HFF-Myc (cell line): ENCODE data around the gene MBNL1.

Experiments
- DNase-seq: peaks from one replicate; pipeline ENCODE4 v3.0.0-alpha.2; 2011; ENCODE audit warnings: low read depth; ENCODE audit errors: extremely low read depth
- H3K4me3 ChIP-seq: replicated peaks from 2 replicates; pipeline ENCODE4 v1.5.1; 2011; ENCODE audit warnings: low read depth, mild to moderate bottlenecking, control low read depth, low read length
- TF ChIP-seq, protein P1 (sequence below): IDR thresholded peaks from 2 replicates; pipeline ENCODE4 v1.5.1; 2012; ENCODE audit warnings: mild to moderate bottlenecking, low read depth, low read length, control low read depth; ENCODE audit errors: missing control alignments

Gene MBNL1

DNA sequence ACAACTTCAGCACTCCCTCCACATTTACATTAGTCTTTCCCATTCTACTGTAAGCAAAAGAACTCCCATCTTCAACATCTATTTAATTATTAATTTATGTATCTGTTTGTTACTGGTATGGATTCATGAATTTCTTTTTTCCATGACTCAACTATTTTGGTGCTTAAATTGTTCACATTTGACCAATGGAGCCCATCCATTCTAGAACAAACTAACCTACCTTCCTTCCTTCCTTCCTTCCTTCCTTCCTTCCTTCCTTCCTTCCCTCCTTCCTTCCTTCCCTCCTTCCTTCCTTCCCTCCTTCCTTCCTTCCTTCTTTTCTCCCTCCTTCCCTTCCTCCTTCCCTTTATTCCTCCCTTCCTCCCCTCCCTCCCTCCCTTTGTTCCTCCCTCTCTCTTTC lies 16.8 kb upstream of the MBNL1 start:
- DNase-seq = no peak
- no peak overlapping the region for H3K4me3 ChIP-seq
- TF ChIP-seq, protein P1, sequence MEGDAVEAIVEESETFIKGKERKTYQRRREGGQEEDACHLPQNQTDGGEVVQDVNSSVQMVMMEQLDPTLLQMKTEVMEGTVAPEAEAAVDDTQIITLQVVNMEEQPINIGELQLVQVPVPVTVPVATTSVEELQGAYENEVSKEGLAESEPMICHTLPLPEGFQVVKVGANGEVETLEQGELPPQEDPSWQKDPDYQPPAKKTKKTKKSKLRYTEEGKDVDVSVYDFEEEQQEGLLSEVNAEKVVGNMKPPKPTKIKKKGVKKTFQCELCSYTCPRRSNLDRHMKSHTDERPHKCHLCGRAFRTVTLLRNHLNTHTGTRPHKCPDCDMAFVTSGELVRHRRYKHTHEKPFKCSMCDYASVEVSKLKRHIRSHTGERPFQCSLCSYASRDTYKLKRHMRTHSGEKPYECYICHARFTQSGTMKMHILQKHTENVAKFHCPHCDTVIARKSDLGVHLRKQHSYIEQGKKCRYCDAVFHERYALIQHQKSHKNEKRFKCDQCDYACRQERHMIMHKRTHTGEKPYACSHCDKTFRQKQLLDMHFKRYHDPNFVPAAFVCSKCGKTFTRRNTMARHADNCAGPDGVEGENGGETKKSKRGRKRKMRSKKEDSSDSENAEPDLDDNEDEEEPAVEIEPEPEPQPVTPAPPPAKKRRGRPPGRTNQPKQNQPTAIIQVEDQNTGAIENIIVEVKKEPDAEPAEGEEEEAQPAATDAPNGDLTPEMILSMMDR = no peak

DNA sequence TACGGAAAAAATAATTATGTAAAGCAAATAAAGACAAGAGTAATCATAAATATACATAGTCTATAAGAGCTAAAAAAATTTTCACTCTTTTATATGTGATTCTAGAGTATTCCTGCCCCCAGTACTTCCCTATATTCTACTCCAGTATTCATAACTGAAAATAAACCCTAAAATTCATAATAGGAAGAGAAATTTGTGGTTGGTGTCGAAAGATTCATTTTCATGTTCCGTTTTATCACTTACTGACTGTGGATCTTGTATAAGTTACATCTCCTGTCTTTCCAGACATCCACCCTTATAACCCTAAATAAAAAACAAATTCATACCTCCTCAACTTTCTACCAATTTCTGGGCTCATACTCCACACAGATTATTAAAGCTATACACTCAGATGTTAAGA lies 16.0 kb upstream of the MBNL1 start:
- DNase-seq = no peak
- no peak overlapping the region for H3K4me3 ChIP-seq
- TF ChIP-seq, protein P1 = no peak

DNA sequence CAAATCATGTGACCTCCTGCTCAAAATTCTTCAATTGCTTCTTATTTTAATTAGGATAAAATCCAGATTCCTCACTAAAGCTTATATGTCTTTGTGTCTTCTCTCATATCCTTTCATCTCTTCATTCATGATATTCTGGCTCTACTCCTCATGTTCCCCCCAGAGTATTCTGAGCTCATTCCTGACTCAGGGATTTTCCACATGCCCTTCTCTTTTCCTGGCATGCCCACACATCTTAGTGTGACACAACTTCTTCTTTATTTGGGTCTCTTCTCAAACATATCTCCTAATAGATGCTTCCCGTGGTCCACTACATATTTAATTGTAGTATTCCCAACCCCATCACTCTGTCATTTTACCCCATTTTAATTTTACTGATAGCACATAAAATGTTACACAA lies 15.2 kb upstream of the MBNL1 start:
- DNase-seq = no peak
- TF ChIP-seq, protein P1 = no peak

DNA sequence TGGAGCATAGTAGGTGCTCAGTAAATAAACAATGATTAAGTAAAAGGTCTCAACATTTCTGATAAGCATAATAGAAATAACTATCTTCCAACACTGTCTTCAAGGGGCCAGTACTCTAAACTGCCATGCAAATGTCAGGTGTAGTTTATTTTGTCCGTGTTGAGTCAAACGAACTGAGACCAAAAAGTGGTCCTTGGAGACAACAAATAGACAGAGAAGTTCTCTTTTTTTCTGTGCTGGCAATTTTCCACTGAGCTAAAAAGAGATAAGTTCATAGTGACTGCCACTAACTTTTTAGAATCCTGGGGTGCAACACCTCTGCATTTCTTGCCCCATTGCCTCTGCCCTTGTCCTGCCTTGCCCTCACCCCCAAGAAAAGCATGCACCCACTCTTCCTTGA lies 14.7 kb upstream of the MBNL1 start:
- DNase-seq = no peak
- TF ChIP-seq, protein P1 = no peak
- H3K4me3 ChIP-seq = no peak overlapping the region

More for the DNA sequence above, 15.2 kb upstream of the MBNL1 start:
- H3K4me3 ChIP-seq = no peak overlapping the region

DNA sequence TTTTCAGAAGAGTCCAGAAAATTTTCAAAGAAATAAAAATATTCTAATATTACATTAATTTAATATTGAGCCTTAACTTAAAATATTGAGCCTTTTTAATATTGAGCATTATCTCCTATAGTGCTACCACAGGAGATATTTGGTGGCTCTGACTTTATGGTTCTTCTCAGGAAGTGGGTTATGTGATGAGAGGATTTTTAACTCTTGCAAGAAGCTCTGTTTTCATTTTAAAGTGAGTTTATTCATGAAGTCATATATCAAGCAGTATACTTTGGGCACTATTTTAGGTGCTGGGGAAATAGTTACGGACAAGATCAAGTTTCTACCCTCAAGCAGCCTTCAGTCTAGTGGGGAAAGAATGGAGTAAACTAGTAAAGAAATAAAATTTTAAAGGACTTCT lies 13.4 kb upstream of the MBNL1 start:
- no peak overlapping the region for H3K4me3 ChIP-seq
- no peak for DNase-seq
- TF ChIP-seq, protein P1 = no peak

DNA sequence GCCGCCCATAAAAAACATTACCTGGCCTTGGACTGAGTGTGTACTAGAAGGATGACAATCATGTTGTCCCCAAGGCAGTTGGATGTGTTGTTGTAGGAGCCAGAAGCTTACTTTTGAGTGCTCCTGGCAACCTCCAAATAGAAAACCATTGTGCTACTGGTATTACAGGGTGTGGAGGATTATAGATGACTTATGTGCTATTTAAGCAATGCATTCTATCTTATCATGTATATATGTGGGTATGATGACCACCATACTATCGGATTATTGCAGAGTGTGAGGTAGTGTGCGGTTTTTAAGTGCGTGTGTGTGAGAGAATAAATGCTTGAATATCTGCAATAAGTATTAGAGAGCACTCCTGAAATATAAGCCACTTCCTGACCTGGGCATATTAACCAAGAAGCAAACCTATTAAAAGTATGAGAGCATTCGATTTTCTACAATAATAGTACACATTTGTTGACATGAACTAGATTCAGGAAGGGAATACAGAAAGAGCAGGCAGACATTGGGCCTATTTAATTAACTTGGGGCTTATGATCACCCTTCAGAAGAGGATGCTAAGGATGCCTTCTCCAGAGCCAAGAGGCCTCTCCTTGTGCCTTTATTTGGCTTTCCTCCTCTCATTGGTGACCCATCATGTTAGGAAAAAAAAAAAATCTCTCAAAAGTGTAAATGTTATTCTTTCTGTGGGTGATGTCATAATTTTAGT lies 11.7 kb upstream of the MBNL1 start:
- no peak for DNase-seq
- H3K4me3 ChIP-seq = no peak overlapping the region
- TF ChIP-seq, protein P1 = no peak

DNA sequence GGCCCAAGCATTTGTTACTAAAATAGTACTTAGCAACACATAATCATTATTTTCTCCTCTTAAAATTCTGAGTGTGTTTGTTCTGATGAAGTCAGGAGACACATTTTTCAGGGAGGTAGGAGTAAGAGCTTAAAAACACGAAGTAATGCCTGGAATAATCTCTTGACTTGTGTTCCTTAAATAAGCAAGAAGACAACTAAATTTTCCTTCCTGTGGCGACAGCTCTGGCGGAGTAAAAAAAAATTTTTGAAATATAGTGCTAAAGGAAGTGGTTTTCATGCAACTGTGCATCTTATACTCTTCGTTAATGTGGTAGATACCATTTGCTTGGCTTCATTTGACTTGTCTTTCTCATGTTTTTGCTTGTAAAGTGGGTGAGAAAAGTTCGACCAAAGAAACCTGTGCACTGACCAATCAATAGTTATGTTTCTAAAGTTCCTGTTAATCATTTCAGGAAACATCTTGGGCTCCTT lies 11.1 kb upstream of the MBNL1 start:
- H3K4me3 ChIP-seq = no peak overlapping the region
- no peak for DNase-seq

More for the DNA sequence above, 11.1 kb upstream of the MBNL1 start:
- TF ChIP-seq, protein P1 = no peak
